Activated T-cell treated with anti-CD3 and anti-CD28 coated beads for 4 hours (primary cell): ENCODE measurements around the gene SHISA9.

Experiments used
- DNase-seq: peaks from one replicate; pipeline ENCODE4 v3.0.0-alpha.2; 2020

SHISA9 gene

GRCh38 chr16:12959072-12959471, 57.7 kb downstream of the SHISA9 start:
- DNase-seq = no peak

GRCh38 chr16:12961626-12962025, 60.2 kb downstream of the SHISA9 start:
- no peak for DNase-seq

- no peak for DNase-seq
Measured at GRCh38 chr16:12964461-12964860, 63.1 kb downstream of the SHISA9 start.

GRCh38 chr16:12965274-12965804, 63.9 kb downstream of the SHISA9 start:
- DNase-seq = no peak

GRCh38 chr16:12971241-12971640, 69.8 kb downstream of the SHISA9 start:
- no peak for DNase-seq

GRCh38 chr16:12972246-12972645, 70.8 kb downstream of the SHISA9 start:
- DNase-seq = no peak

GRCh38 chr16:12975766-12976165, 74.4 kb downstream of the SHISA9 start:
- no peak for DNase-seq

GRCh38 chr16:12976496-12976895, 75.1 kb downstream of the SHISA9 start:
- DNase-seq = no peak

GRCh38 chr16:12976936-12977335, 75.5 kb downstream of the SHISA9 start:
- DNase-seq = no peak

- DNase-seq = no peak
Measured at GRCh38 chr16:12985516-12985915, 84.1 kb downstream of the SHISA9 start.

- DNase-seq = no peak
Measured at GRCh38 chr16:12988071-12988470, 86.7 kb downstream of the SHISA9 start.

- no peak for DNase-seq
Measured at GRCh38 chr16:12992066-12992465, 90.7 kb downstream of the SHISA9 start.

- no peak for DNase-seq
Measured at GRCh38 chr16:12994402-12994801, 93.0 kb downstream of the SHISA9 start.

- DNase-seq = no peak
Measured at GRCh38 chr16:12995721-12996372, 94.4 kb downstream of the SHISA9 start.

- DNase-seq = no peak
Measured at GRCh38 chr16:12998361-12999085, 97.1 kb downstream of the SHISA9 start.

GRCh38 chr16:12999368-12999767, 98.0 kb downstream of the SHISA9 start:
- DNase-seq = no peak

- no peak for DNase-seq
Measured at GRCh38 chr16:13005721-13006247, 104.4 kb downstream of the SHISA9 start.

GRCh38 chr16:13012601-13013000, 111.2 kb downstream of the SHISA9 start:
- no peak for DNase-seq

- DNase-seq = no peak
Measured at GRCh38 chr16:13013043-13013442, 111.6 kb downstream of the SHISA9 start.

- DNase-seq = no peak
Measured at GRCh38 chr16:13014476-13014875, 113.1 kb downstream of the SHISA9 start.

- DNase-seq = no peak
Measured at GRCh38 chr16:13018026-13018425, 116.6 kb downstream of the SHISA9 start.

GRCh38 chr16:13021996-13022395, 120.6 kb downstream of the SHISA9 start:
- DNase-seq = no peak

- DNase-seq = no peak
Measured at GRCh38 chr16:13029786-13030185, 128.4 kb downstream of the SHISA9 start.

- DNase-seq = no peak
Measured at GRCh38 chr16:13030769-13031168, 129.4 kb downstream of the SHISA9 start.
